ENCODE data around the gene MAL.
A peak's percentile ranks its signal among the peaks of the same experiment; 100 is the strongest.

The MAL gene

GRCh38 chr2:95025406-95026319 lies at the start of gene MAL:
MAL (plus strand) TSS chr2:95025708; CDS start chr2:95025793, 85 bp downstream.
- DNase-seq (ENCODE audit: low read depth), result no peak

GRCh38 chr2:94977826-94978225 lies 47.7 kb upstream of the MAL start:
- no peak for DNase-seq (ENCODE audit: low read depth)

- no peak for DNase-seq (ENCODE audit: low read depth)
These were observed 46.6 kb upstream of the MAL start for GRCh38 chr2:94978917-94979316.

- DNase-seq (ENCODE audit: low read depth), result no peak
These were observed 45.8 kb upstream of the MAL start for GRCh38 chr2:94979406-94980375.

GRCh38 chr2:94980406-94980805 lies 45.1 kb upstream of the MAL start:
- no peak for DNase-seq (ENCODE audit: low read depth)

- no peak for DNase-seq (ENCODE audit: low read depth)
These were observed 43.4 kb upstream of the MAL start for GRCh38 chr2:94982156-94982555.

GRCh38 chr2:94982675-94983074 lies 42.8 kb upstream of the MAL start:
- no peak for DNase-seq (ENCODE audit: low read depth)

GRCh38 chr2:94984964-94985575 lies 40.4 kb upstream of the MAL start:
- DNase-seq (ENCODE audit: low read depth), result no peak

- no peak for DNase-seq (ENCODE audit: low read depth)
These were observed 39.9 kb upstream of the MAL start for GRCh38 chr2:94985636-94986035.

- peak; percentile 43 for DNase-seq (ENCODE audit: low read depth)
These were observed 39.0 kb upstream of the MAL start for GRCh38 chr2:94986392-94986963.

GRCh38 chr2:94987074-94988020 lies 38.2 kb upstream of the MAL start:
- DNase-seq (ENCODE audit: low read depth), result no peak

- no peak for DNase-seq (ENCODE audit: low read depth)
These were observed 34.6 kb upstream of the MAL start for GRCh38 chr2:94990956-94991355.

- DNase-seq (ENCODE audit: low read depth), result no peak
These were observed 33.1 kb upstream of the MAL start for GRCh38 chr2:94992360-94992759.

GRCh38 chr2:94993176-94994062 lies 32.1 kb upstream of the MAL start:
- no peak for DNase-seq (ENCODE audit: low read depth)

- no peak for DNase-seq (ENCODE audit: low read depth)
These were observed 31.2 kb upstream of the MAL start for GRCh38 chr2:94994063-94994913.

GRCh38 chr2:94994914-94995552 lies 30.5 kb upstream of the MAL start:
- no peak for DNase-seq (ENCODE audit: low read depth)

GRCh38 chr2:94995553-94996304 lies 29.8 kb upstream of the MAL start:
- DNase-seq (ENCODE audit: low read depth), result no peak
